Activated gamma-delta T cell (primary cell): ENCODE results near the gene EXOSC2.

ENCODE experiments used
- DNase-seq: peaks from one replicate; lab custom pipeline; 2025; lab: John Stamatoyannopoulos, UW
- total RNA-seq, 2 donors: gene quantifications; one replicate each; lab custom pipeline; 2026; lab: John Stamatoyannopoulos, UW

Gene EXOSC2
- total RNA-seq: 72.7 to 102 reads per million in 2 donors

- DNase-seq: peak; percentile 93
Observed at GRCh38 chr9:130693426-130694191, at the start of gene EXOSC2. EXOSC2 (plus strand) TSS chr9:130693780; CDS start chr9:130693792, 12 bp downstream.

- DNase-seq: no peak
Observed at GRCh38 chr9:130651221-130651620, 42.4 kb upstream of the EXOSC2 start.

- DNase-seq: no peak
Observed at GRCh38 chr9:130651752-130652151, 41.8 kb upstream of the EXOSC2 start.

GRCh38 chr9:130654879-130655278, 38.7 kb upstream of the EXOSC2 start:
- no peak for DNase-seq

GRCh38 chr9:130658893-130659698, 34.5 kb upstream of the EXOSC2 start:
- no peak for DNase-seq

GRCh38 chr9:130659699-130660248, 33.8 kb upstream of the EXOSC2 start:
- no peak for DNase-seq

GRCh38 chr9:130660326-130660682, 33.3 kb upstream of the EXOSC2 start:
- no peak for DNase-seq

GRCh38 chr9:130660683-130661450, 32.7 kb upstream of the EXOSC2 start:
- no peak for DNase-seq

- no peak for DNase-seq
Observed at GRCh38 chr9:130661451-130662098, 32.0 kb upstream of the EXOSC2 start.

- no peak for DNase-seq
Observed at GRCh38 chr9:130662099-130662969, 31.2 kb upstream of the EXOSC2 start.

GRCh38 chr9:130662970-130663257, 30.7 kb upstream of the EXOSC2 start:
- no peak for DNase-seq

- no peak for DNase-seq
Observed at GRCh38 chr9:130663258-130663976, 30.2 kb upstream of the EXOSC2 start.

GRCh38 chr9:130663977-130664250, 29.7 kb upstream of the EXOSC2 start:
- no peak for DNase-seq

- no peak for DNase-seq
Observed at GRCh38 chr9:130664251-130665028, 29.1 kb upstream of the EXOSC2 start, which contains the start of gene PRDM12. PRDM12 (plus strand) TSS chr9:130664594; CDS start chr9:130664654, 60 bp downstream.

GRCh38 chr9:130665029-130665430, 28.6 kb upstream of the EXOSC2 start:
- DNase-seq: no peak

GRCh38 chr9:130665431-130666392, 27.9 kb upstream of the EXOSC2 start:
- DNase-seq: no peak

- no peak for DNase-seq
Observed at GRCh38 chr9:130666393-130667119, 27.0 kb upstream of the EXOSC2 start.

- no peak for DNase-seq
Observed at GRCh38 chr9:130667120-130667435, 26.5 kb upstream of the EXOSC2 start.
